ENCODE data around the gene ABHD18. TPM values are rescaled to one million over a fixed set of nuclear protein-coding genes. Genes with fewer than 3 reads are reported as not detected.
"Not testable (repeated sequence)": the region's sequence is repeated elsewhere in the genome, so short reads cannot be mapped to it uniquely, and the experiment has no call there.

The ABHD18 gene
- total RNA-seq, 2 experiments from 2014 or later = 17.3 to 18.9 TPM

- Mint-ChIP-seq H3K4me1 (ENCODE audit: low read depth) (peaks cover 38% of the 10 kb centered on the region), H3K36me3 (peaks cover 17% of the 10 kb centered on the region), H3K27ac (peak overlapping the region; percentile 95), H3K4me3 (peak overlapping the region; percentile 94)
- H3K27me3 Mint-ChIP-seq, H3K9me3 Mint-ChIP-seq: not testable (repeated sequence)
- DNase-seq = peak; percentile 44
- CTCF ChIA-PET = interaction anchor here (0.8 to 1.7 kb wide), 5 partner anchors 13 to 182 kb away, joined by 4 to 7 read pairs (median 6); partner anchors contain the start of gene LARP1B
- POLR2A ChIA-PET = interaction anchor here (1.1 to 2.5 kb wide), 5 partner anchors 33 to 323 kb away, joined by 6 to 44 read pairs (median 10); partner anchors contain the start of genes HSPA4L, LARP1B, PGRMC2 and PLK4
- intact Hi-C loops (cut with micrococcal nuclease) = loop anchor here (1.0 to 10.0 kb wide), 7 partner anchors 33 to 1130 kb away; partner anchors contain the start of genes C4orf33, HSPA4L, LARP1B and PLK4
These were observed 662 bp upstream of the ABHD18 start for GRCh38 chr4:127964426-127965061.

- H3K4me3 Mint-ChIP-seq = peak overlapping the region; percentile 94
- H3K27ac Mint-ChIP-seq = peak overlapping the region; percentile 95
- intact Hi-C loops (cut with micrococcal nuclease) = loop anchor here (1.0 to 10.0 kb wide), 7 partner anchors 32 to 1129 kb away; partner anchors contain the start of genes C4orf33, HSPA4L, LARP1B and PLK4
- H3K4me1 Mint-ChIP-seq (ENCODE audit: low read depth) = peaks cover 37% of the 10 kb centered on the region
- peaks cover 17% of the 10 kb centered on the region for H3K36me3 Mint-ChIP-seq
- POLR2A ChIA-PET = interaction anchor here (0.9 to 2.5 kb wide), 9 partner anchors 30 to 846 kb away, joined by 3 to 44 read pairs (median 6); partner anchors contain the start of genes HSPA4L, LARP1B, PGRMC2 and PLK4
- H3K27me3 Mint-ChIP-seq = no peaks in the 10 kb centered on the region
- no peaks in the 10 kb centered on the region for H3K9me3 Mint-ChIP-seq
- peak; percentile 85 for DNase-seq
- CTCF ChIA-PET = interaction anchor here (0.8 to 1.7 kb wide), 7 partner anchors 11 to 321 kb away, joined by 3 to 7 read pairs (median 5); partner anchors contain the start of gene LARP1B
These were observed 583 bp downstream of the ABHD18 start for GRCh38 chr4:127965803-127966175.

GRCh38 chr4:127967141-127967775, 2.1 kb downstream of the ABHD18 start:
- Mint-ChIP-seq H3K9me3 (no peaks in the 10 kb centered on the region), H3K4me3 (no peak overlapping the region), H3K27ac (peak overlapping the region; percentile 34), H3K4me1 (ENCODE audit: low read depth) (peaks cover 34% of the 10 kb centered on the region), H3K27me3 (no peaks in the 10 kb centered on the region), H3K36me3 (peaks cover 17% of the 10 kb centered on the region)
- intact Hi-C loops (cut with micrococcal nuclease) = loop anchor here (10.0 kb wide), 1 partner anchor 1128 kb away; the partner anchor contains the start of genes C4orf33 and SCLT1
- CTCF ChIA-PET = no interaction called here
- no peak for DNase-seq
- POLR2A ChIA-PET = no interaction called here

GRCh38 chr4:127968586-127968985, 3.4 kb downstream of the ABHD18 start:
- ChIA-PET POLR2A (interaction anchor here (1.2 kb wide), 1 partner anchor 93 kb away, joined by 4 read pairs; the partner anchor contains the start of gene LARP1B), CTCF (interaction anchor here (1.3 kb wide), 1 partner anchor 29 kb away, joined by 4 read pairs; no protein-coding TSS in a partner anchor)
- Mint-ChIP-seq H3K27me3 (no peaks in the 10 kb centered on the region), H3K4me1 (ENCODE audit: low read depth) (peaks cover 22% of the 10 kb centered on the region), H3K9me3 (no peaks in the 10 kb centered on the region), H3K27ac (no peak overlapping the region), H3K36me3 (peaks cover 6% of the 10 kb centered on the region), H3K4me3 (no peak overlapping the region)
- DNase-seq = no peak
- intact Hi-C loops (cut with micrococcal nuclease) = loop anchor here (10.0 kb wide), 1 partner anchor 1126 kb away; the partner anchor contains the start of genes C4orf33 and SCLT1

- H3K27me3 Mint-ChIP-seq; H3K4me3 Mint-ChIP-seq; intact Hi-C loops (cut with micrococcal nuclease); DNase-seq; H3K27ac Mint-ChIP-seq; H3K9me3 Mint-ChIP-seq; POLR2A ChIA-PET; CTCF ChIA-PET: not testable (repeated sequence)
- Mint-ChIP-seq H3K36me3 (peaks cover 12% of the 10 kb centered on the region), H3K4me1 (ENCODE audit: low read depth) (peaks cover 19% of the 10 kb centered on the region)
These were observed 5.7 kb downstream of the ABHD18 start for GRCh38 chr4:127970925-127971324.

- Mint-ChIP-seq H3K4me1 (ENCODE audit: low read depth) (peaks cover 3% of the 10 kb centered on the region), H3K27me3 (no peaks in the 10 kb centered on the region), H3K4me3 (no peak overlapping the region), H3K27ac (no peak overlapping the region), H3K36me3 (peaks cover 13% of the 10 kb centered on the region), H3K9me3 (no peaks in the 10 kb centered on the region)
- ChIA-PET CTCF (no interaction called here), POLR2A (interaction anchor here (0.7 kb wide), 1 partner anchor 87 kb away, joined by 3 read pairs; no protein-coding TSS in a partner anchor)
- intact Hi-C loops (cut with micrococcal nuclease) = no loop called here
- DNase-seq = no peak
These were observed 10.0 kb downstream of the ABHD18 start for GRCh38 chr4:127975121-127975770.

GRCh38 chr4:127978930-127979329, 13.7 kb downstream of the ABHD18 start:
- ChIA-PET POLR2A (interaction anchor here (1.0 kb wide), 1 partner anchor 28 kb away, joined by 3 read pairs; no protein-coding TSS in a partner anchor), CTCF (no interaction called here)
- Mint-ChIP-seq H3K27me3 (no peaks in the 10 kb centered on the region), H3K27ac (no peak overlapping the region), H3K4me3 (no peak overlapping the region), H3K36me3 (peaks cover 10% of the 10 kb centered on the region), H3K4me1 (ENCODE audit: low read depth) (peaks cover 3% of the 10 kb centered on the region), H3K9me3 (no peaks in the 10 kb centered on the region)
- intact Hi-C loops (cut with micrococcal nuclease) = no loop called here
- DNase-seq = no peak

- no peak for DNase-seq
- H3K27ac Mint-ChIP-seq = no peak overlapping the region
- CTCF ChIA-PET = interaction anchor here (1.0 kb wide), 1 partner anchor 16 kb away, joined by 3 read pairs; no protein-coding TSS in a partner anchor
- no peaks in the 10 kb centered on the region for H3K27me3 Mint-ChIP-seq
- intact Hi-C loops (cut with micrococcal nuclease) = no loop called here
- H3K4me3 Mint-ChIP-seq = no peak overlapping the region
- H3K9me3 Mint-ChIP-seq = no peaks in the 10 kb centered on the region
- POLR2A ChIA-PET = no interaction called here
- H3K36me3 Mint-ChIP-seq = peaks cover 10% of the 10 kb centered on the region
- H3K4me1 Mint-ChIP-seq (ENCODE audit: low read depth) = no peaks in the 10 kb centered on the region
These were observed 17.2 kb downstream of the ABHD18 start for GRCh38 chr4:127982445-127982844.

- Mint-ChIP-seq H3K4me3 (no peak overlapping the region), H3K4me1 (ENCODE audit: low read depth) (no peaks in the 10 kb centered on the region), H3K27me3 (no peaks in the 10 kb centered on the region), H3K36me3 (peaks cover 17% of the 10 kb centered on the region), H3K27ac (no peak overlapping the region), H3K9me3 (no peaks in the 10 kb centered on the region)
- CTCF ChIA-PET = interaction anchor here (0.7 kb wide), 1 partner anchor 302 kb away, joined by 3 read pairs; no protein-coding TSS in a partner anchor
- POLR2A ChIA-PET = no interaction called here
- no peak for DNase-seq
- intact Hi-C loops (cut with micrococcal nuclease) = no loop called here
These were observed 20.8 kb downstream of the ABHD18 start for GRCh38 chr4:127985989-127986388.

- ChIA-PET POLR2A (no interaction called here), CTCF (no interaction called here)
- DNase-seq = no peak
- H3K36me3 Mint-ChIP-seq = peaks cover 20% of the 10 kb centered on the region
- H3K4me3 Mint-ChIP-seq = no peak overlapping the region
- no peak overlapping the region for H3K27ac Mint-ChIP-seq
- H3K9me3 Mint-ChIP-seq = no peaks in the 10 kb centered on the region
- H3K4me1 Mint-ChIP-seq (ENCODE audit: low read depth) = no peaks in the 10 kb centered on the region
- intact Hi-C loops (cut with micrococcal nuclease) = no loop called here
- no peaks in the 10 kb centered on the region for H3K27me3 Mint-ChIP-seq
These were observed 23.4 kb downstream of the ABHD18 start for GRCh38 chr4:127988638-127989037.

- H3K4me1 Mint-ChIP-seq (ENCODE audit: low read depth) = peaks cover 11% of the 10 kb centered on the region
- no peaks in the 10 kb centered on the region for H3K27me3 Mint-ChIP-seq
- peaks cover 6% of the 10 kb centered on the region for H3K9me3 Mint-ChIP-seq
- POLR2A ChIA-PET = no interaction called here
- CTCF ChIA-PET = no interaction called here
- H3K36me3 Mint-ChIP-seq = peaks cover 36% of the 10 kb centered on the region
- no peak overlapping the region for H3K27ac Mint-ChIP-seq
- no peak for DNase-seq
- intact Hi-C loops (cut with micrococcal nuclease) = no loop called here
- H3K4me3 Mint-ChIP-seq = no peak overlapping the region
These were observed 27.9 kb downstream of the ABHD18 start for GRCh38 chr4:127993151-127993550.

Data from activated CD4-positive, alpha-beta memory T cell treated with anti-CD3 and anti-CD28 coated beads for 36 hours (primary cell).